Left ventricle myocardium inferior (tissue), 1 donor: ENCODE measurements around the gene ZER1. TPM values are rescaled to one million over a fixed set of nuclear protein-coding genes. Genes with fewer than 3 reads are reported as not detected.
A peak's percentile ranks its signal among the peaks of the same experiment; 100 is the strongest.

Source experiments
- DNase-seq: peaks from one replicate; pipeline ENCODE4 v3.0.0-alpha.2; 2020
- H3K27ac ChIP-seq: fragments of 200-600 bp; replicated peaks from 2 replicates; pipeline ENCODE4 v1.8.0; 2021
- H3K27me3 ChIP-seq: fragments of 200-600 bp; 2 replicates; pipeline ENCODE4 v1.8.0; 2021; ENCODE audit warnings: low read depth
- H3K36me3 ChIP-seq: fragments of 200-600 bp; 2 replicates; pipeline ENCODE4 v1.8.0; 2021
- H3K4me1 ChIP-seq: fragments of 200-600 bp; 2 replicates; pipeline ENCODE4 v1.8.0; 2021
- H3K4me3 ChIP-seq: fragments of 200-600 bp; 2 replicates; pipeline ENCODE4 v1.8.0; 2021; ENCODE audit warnings: mild to moderate bottlenecking, moderate library complexity
- H3K9me3 ChIP-seq: fragments of 200-600 bp; replicated peaks from 2 replicates; pipeline ENCODE4 v1.8.0; 2021
- CTCF ChIP-seq: fragments of 200-600 bp; IDR thresholded peaks from 2 replicates; pipeline ENCODE4 v1.8.0; 2021; ENCODE audit warnings: antibody characterized with exemption, mild to moderate bottlenecking, borderline replicate concordance
- intact Hi-C: fragments of 100-400 bp; cut with micrococcal nuclease; formaldehyde crosslinking; loops from one replicate; pipeline ENCODE4 v1.11.0; 2022
- total RNA-seq: library from RNA; stranded (reverse); fragmentation: NEBNext Ultra II Directional; extraction: Animal tissue kit (Norgen Biotek cat#: 25700); gene quantifications from one replicate; pipeline ENCODE4 v1.2.1, GENCODE V29; 2021
- donor health status: DM: no; HTN: yes; CAD: no; lungs with severe emphysema.

Gene ZER1
- total RNA-seq, 1 donor from 2014 or later, result 61.6 TPM

- H3K27me3 ChIP-seq, result no peaks in the 10 kb centered on the region
- intact Hi-C loops, result no loop called here
- TF ChIP-seq CTCF, result peak; percentile 97
- peaks cover 22% of the 10 kb centered on the region for H3K4me1 ChIP-seq
- H3K9me3 ChIP-seq, result no peaks in the 10 kb centered on the region
- DNase-seq, result peak; percentile 98
- peaks cover 26% of the 10 kb centered on the region for H3K36me3 ChIP-seq
- peak within 1 kb of the TSS; percentile 97 for H3K27ac ChIP-seq
- peak within 1 kb of the TSS; percentile 78 for H3K4me3 ChIP-seq
Measured at GRCh38 chr9:128818099-128818838, 46.5 kb upstream of the ZER1 start, which contains the start of gene ENDOG. ENDOG (plus strand) TSS chr9:128818500; CDS start chr9:128818685, 185 bp downstream.

GRCh38 chr9:128810873-128811272 is 39.1 kb upstream of the ZER1 start:
- intact Hi-C loops, result no loop called here
- TF ChIP-seq CTCF, result no peak
- Histone ChIP-seq H3K27ac (no peak overlapping the region), H3K9me3 (no peaks in the 10 kb centered on the region), H3K36me3 (peaks cover 22% of the 10 kb centered on the region), H3K27me3 (no peaks in the 10 kb centered on the region), H3K4me3 (no peak overlapping the region), H3K4me1 (no peaks in the 10 kb centered on the region)
- no peak for DNase-seq

GRCh38 chr9:128809831-128810230 is 38.1 kb upstream of the ZER1 start:
- DNase-seq, result no peak
- H3K4me1 ChIP-seq, result no peaks in the 10 kb centered on the region
- peaks cover 33% of the 10 kb centered on the region for H3K36me3 ChIP-seq
- no peaks in the 10 kb centered on the region for H3K27me3 ChIP-seq
- H3K4me3 ChIP-seq, result no peak overlapping the region
- H3K9me3 ChIP-seq, result no peaks in the 10 kb centered on the region
- intact Hi-C loops, result no loop called here
- TF ChIP-seq CTCF, result no peak
- no peak overlapping the region for H3K27ac ChIP-seq

- Histone ChIP-seq H3K27me3 (no peaks in the 10 kb centered on the region), H3K27ac (no peak overlapping the region), H3K36me3 (peaks cover 38% of the 10 kb centered on the region), H3K4me3 (no peak overlapping the region), H3K9me3 (no peaks in the 10 kb centered on the region), H3K4me1 (no peaks in the 10 kb centered on the region)
- intact Hi-C loops, result no loop called here
- no peak for DNase-seq
- TF ChIP-seq CTCF, result no peak
Measured at GRCh38 chr9:128809036-128809599, 37.4 kb upstream of the ZER1 start.

- intact Hi-C loops, result no loop called here
- Histone ChIP-seq H3K4me3 (no peak overlapping the region), H3K36me3 (peaks cover 44% of the 10 kb centered on the region), H3K4me1 (no peaks in the 10 kb centered on the region), H3K9me3 (no peaks in the 10 kb centered on the region), H3K27me3 (no peaks in the 10 kb centered on the region), H3K27ac (no peak overlapping the region)
- no peak for DNase-seq
- no peak for TF ChIP-seq CTCF
Measured at GRCh38 chr9:128808543-128808942, 36.8 kb upstream of the ZER1 start.
